GM21526 (cell line): Measurements from ENCODE around the gene TRIM32.

Source experiments
- ATAC-seq: cut with Tn5 transposase; IDR thresholded peaks from one replicate; pipeline ENCODE4 v1.9.1; 2021; ENCODE audit warnings: moderate library complexity; ENCODE audit not compliant: unreplicated experiment, low FRiP score

TRIM32 gene

GRCh38 chr9:116703634-116704033 lies 16.5 kb downstream of the TRIM32 start:
- no peak for ATAC-seq

- no peak for ATAC-seq
These were observed 17.4 kb downstream of the TRIM32 start for GRCh38 chr9:116704470-116704869.

DNA sequence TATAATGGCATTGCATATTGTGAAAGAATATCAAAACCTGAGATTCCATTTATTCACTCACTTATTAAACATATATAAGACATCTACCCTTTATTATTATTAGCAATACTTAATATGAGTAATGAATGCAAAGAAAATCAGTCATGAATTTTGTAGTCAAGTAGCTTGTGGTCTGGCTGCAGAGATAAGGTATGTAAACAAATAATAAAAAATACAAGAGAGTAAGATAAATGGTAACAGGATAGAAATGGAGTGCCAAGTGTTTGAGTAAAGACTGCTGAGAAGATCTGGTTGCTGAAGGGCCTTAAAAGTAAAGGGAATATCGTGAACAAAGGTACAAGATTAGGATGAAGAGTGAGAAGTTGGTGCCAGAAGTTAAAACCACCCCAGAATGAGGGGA lies 18.4 kb downstream of the TRIM32 start:
- no peak for ATAC-seq

GRCh38 chr9:116706310-116707290 lies 19.5 kb downstream of the TRIM32 start:
- no peak for ATAC-seq

- no peak for ATAC-seq
These were observed 25.7 kb downstream of the TRIM32 start for GRCh38 chr9:116712781-116713180.

GRCh38 chr9:116713271-116713670 lies 26.2 kb downstream of the TRIM32 start:
- no peak for ATAC-seq

GRCh38 chr9:116715751-116716150 lies 28.6 kb downstream of the TRIM32 start:
- no peak for ATAC-seq

DNA sequence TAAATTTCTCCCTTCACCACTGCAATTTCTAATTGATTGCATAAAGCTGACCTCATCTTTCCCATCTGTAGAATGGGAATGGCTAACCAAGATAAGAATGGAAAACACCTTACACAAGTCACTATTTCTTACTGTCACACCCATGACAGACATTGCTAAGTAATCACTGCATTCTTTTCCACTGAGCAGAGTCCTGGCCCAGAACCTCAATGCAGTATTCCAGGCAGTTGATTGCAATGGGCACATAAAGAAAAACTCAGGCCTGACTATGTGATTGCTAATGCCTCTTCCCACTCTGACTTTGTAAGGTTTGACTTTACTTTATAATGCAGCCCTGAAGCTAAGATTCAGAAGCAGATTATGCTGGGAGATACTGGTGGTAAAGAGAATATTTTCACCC lies 29.3 kb downstream of the TRIM32 start:
- ATAC-seq = no peak

DNA sequence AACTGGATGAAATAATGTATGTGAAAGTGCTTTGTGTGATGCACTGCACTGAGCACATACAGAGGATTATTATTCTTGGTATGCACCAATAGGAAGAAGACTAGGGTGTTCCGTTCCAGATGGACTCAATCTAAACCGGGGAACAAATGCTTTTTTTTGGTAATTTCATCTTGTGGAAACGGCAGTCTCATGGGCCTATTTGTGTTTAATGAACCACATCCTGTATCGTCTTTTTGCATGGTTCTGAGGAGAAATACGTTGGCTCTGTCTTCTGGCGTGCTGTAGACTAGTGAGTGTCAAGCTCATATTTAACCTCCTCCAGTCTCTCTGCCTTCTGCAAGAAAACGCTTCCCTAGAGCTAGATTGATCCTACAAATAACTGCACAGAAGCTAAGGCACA lies 30.0 kb downstream of the TRIM32 start:
- no peak for ATAC-seq

DNA sequence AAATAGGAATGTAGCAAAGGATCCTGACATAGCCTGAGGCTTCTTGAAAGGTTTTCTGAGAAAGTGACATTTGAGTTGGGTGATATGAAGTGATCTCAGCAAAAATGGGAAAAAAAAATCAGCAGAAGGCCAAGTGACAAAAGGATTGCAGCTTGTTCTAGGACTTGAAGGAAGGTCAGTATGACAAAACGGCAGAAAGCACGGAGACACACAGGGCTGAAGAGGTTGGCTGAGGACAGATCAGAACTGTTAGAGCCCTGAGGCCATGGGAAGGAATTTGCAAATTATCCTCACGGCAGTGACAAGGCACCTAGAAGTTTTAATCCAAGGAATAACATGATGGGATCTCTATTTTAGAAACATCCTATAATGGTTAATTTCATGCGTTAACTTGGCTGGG lies 31.0 kb downstream of the TRIM32 start:
- no peak for ATAC-seq

- ATAC-seq = no peak
These were observed 33.0 kb downstream of the TRIM32 start for GRCh38 chr9:116720111-116720510.

- ATAC-seq = no peak
These were observed 34.3 kb downstream of the TRIM32 start for GRCh38 chr9:116721411-116721810.

DNA sequence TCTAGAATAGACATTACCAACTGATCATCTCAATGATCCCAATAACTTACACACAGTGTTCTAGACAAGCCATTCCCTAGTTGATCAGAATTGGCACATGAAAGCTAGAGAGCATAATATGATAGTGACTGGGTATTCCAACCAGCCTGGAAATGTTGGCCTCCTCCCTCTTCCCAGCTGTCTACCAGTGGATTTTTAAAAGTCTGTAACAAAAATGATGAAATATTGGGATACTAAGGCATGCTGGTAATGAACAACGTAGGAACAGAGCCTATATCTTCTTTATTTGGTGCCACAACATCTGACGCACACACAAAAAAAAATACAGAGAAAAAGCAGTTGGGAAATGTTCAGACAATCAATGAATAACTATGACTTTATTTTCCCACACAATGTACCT lies 34.8 kb downstream of the TRIM32 start:
- no peak for ATAC-seq

DNA sequence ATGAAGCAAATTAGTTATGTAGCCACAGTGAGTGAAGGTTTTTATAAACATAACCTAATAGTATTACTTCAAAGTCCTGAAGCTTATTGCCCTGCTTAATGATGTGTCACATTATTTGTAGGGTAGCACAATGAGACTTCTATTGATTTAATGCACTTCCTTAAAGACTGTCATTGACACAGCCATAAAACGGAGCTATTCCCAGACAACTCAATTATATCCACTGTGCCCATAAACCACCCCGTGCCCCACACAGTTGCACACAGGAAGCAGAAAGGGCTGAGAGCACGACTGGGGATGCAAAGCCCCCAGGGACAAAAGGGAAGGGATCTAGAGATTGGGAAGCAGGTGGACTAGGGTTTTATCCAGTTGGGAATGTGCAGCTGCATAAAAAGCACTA lies 37.0 kb downstream of the TRIM32 start:
- ATAC-seq = no peak

DNA sequence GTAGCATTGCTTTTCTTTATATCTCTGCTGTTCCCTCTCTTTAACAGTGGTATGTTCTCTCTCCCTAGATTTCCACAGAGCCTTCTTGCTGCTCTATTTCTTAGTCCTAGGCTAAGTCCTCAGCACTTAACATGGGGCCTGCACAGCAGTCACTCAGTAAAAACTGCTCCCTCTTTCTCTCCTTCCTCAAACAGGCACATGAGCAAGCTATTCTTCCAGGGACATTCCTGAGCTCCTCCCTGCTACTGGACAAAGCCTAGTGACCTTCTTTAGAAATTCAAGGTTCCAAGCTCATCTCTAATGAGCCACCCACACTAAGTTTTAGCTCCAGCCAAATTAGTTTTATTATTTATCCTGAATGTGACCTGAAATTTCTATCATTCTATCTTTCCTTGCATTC lies 39.5 kb downstream of the TRIM32 start:
- no peak for ATAC-seq

GRCh38 chr9:116733010-116733641 lies 46.0 kb downstream of the TRIM32 start:
- ATAC-seq = no peak

- ATAC-seq = no peak
These were observed 49.5 kb downstream of the TRIM32 start for GRCh38 chr9:116736399-116737151.

GRCh38 chr9:116737152-116737546 lies 50.0 kb downstream of the TRIM32 start:
- ATAC-seq = peak; percentile 73

DNA sequence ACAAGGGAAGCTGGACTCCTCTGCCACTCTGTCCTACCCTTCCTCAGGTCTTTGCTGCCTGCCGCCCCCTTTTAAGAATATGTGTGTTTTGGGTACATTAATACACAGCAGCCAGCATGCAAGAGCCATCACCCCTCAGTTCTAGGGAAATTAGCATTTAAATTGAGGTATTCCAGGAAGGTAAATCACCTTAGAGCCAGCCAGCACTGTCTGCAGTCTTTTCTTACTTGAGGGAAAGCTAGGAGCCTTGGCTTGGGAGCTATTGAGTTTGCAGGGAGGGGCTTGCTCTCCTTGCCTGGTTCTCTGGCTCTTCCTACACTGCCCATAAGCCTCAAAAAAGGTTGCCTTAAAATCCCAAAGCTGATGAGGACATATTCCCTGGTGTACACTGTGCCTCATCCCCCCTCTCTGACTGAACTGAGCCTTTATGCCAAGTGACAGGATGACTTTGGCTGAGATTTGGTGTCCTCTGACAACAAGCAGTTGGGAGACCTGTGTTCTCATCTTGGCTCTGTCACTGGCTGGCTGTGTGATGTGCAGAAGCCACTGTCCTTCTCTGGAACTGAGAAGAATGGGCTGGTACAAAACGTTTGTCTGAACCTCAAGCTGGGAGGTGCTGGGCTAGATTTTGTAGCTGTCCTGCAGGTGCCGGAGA lies 54.1 kb downstream of the TRIM32 start:
- ATAC-seq = no peak

GRCh38 chr9:116741742-116742141 lies 54.6 kb downstream of the TRIM32 start:
- ATAC-seq = no peak

DNA sequence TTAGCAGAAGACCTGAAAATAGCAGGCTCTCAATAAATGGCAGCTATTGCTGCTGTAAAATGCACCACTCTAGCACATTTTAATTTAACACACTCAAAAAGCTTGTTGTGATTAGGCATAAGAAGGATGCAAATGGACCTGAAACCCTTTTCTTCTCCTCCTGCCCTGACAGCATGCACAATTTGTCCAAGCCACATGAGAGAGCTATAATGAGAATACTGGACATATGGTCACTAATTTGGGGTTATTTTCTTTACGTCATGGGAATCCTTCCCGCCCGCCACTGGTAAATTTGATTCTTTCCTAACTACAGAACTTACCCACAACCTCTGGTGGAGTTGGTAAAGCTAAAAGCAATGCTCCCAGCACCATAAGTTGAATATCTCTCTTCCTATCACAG lies 62.1 kb downstream of the TRIM32 start:
- no peak for ATAC-seq
